VCaP (cell line): ENCODE data around the gene TSHZ1.

Experiments
- H3K27ac ChIP-seq: fragments of 450-650 bp; 2 replicates; pipeline ENCODE4 v1.5.1; 2017
- CTCF ChIP-seq: fragments of 450-650 bp; conservative IDR thresholded peaks from 2 replicates; pipeline ENCODE4 v1.5.1; 2017; ENCODE audit warnings: mild to moderate bottlenecking, moderate library complexity

TSHZ1 gene

GRCh38 chr18:75167137-75167536 is 43.5 kb upstream of the TSHZ1 start:
- no peak for TF ChIP-seq CTCF
- no peak overlapping the region for H3K27ac ChIP-seq

- TF ChIP-seq CTCF = no peak
These were observed 42.6 kb upstream of the TSHZ1 start for GRCh38 chr18:75167759-75168618.

GRCh38 chr18:75168619-75169018 is 42.0 kb upstream of the TSHZ1 start:
- H3K27ac ChIP-seq = no peak overlapping the region
- no peak for TF ChIP-seq CTCF

More at GRCh38 chr18:75167759-75168618, 42.6 kb upstream of the TSHZ1 start:
- H3K27ac ChIP-seq = no peak overlapping the region

- no peak for TF ChIP-seq CTCF
These were observed 41.2 kb upstream of the TSHZ1 start for GRCh38 chr18:75169411-75169810.

GRCh38 chr18:75170022-75170789 is 40.4 kb upstream of the TSHZ1 start:
- H3K27ac ChIP-seq = no peak overlapping the region
- no peak for TF ChIP-seq CTCF

More at GRCh38 chr18:75169411-75169810, 41.2 kb upstream of the TSHZ1 start:
- no peak overlapping the region for H3K27ac ChIP-seq

GRCh38 chr18:75170916-75171315 is 39.7 kb upstream of the TSHZ1 start:
- no peak for TF ChIP-seq CTCF

More at GRCh38 chr18:75170916-75171315, 39.7 kb upstream of the TSHZ1 start:
- H3K27ac ChIP-seq = no peak overlapping the region
